ENCODE measurements around the gene RFNG. TPM values are rescaled to one million over a fixed set of nuclear protein-coding genes. Genes with fewer than 3 reads are reported as not detected.
A peak's percentile ranks its signal among the peaks of the same experiment; 100 is the strongest.

RFNG gene
- total and polyA plus RNA-seq, 2 of the 13 experiments (the other 11 are each of a cell fraction or from before 2014, with no cell fraction given) = 61.4 to 64.0 TPM

DNA sequence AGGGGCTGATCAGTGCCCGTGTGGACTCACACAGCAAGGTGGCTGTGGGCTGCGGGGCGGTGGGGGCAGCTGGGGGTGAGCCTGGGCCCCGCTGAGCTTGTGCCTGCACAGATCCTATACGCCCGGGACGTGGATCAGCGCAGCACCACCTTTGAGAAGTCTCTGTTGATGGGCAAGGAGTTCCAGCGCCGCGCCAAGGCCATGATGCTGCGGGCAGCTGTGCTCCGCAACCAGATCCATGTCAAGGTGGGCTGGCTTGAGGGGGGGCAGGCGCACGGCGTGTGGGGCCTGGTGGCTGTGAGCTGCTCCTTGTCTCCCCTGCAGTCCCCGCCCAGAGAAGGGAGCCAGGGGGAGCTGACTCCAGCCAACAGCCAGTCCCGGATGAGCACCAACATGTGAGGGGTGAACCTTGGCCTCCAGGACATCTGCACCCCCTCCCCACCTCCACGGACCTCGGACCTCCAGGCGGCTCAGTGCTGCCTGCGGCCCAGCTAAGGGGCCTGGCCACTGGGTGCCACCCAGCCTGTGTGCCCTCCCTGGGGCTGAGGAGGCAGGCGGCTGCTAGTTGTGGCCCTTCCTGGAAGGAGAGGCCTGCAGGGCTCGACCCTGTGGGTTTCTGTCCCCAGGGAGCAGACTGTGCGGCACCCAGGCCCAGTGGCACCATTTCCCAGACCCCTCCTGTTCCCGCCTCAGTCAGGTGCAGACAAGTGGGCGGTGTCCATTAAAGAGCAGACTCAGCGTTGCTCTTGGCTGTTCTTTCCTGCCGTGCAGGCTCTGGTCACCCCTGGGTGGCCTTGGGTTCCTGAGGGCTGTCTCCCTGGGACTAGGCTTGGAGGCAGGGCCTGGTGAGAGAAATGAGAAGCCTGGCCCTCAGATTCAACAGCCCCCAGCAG lies 5.4 kb upstream of the RFNG start (continued):
- TF ChIP-seq HOXA3 (CRISPR knock-in tag; IDR thresholded peaks at IDR 0.05) (peak; percentile 83), CBX1 (IDR thresholded peaks at IDR 0.05; ENCODE audit: low read depth) (no peak), SMYD3 (CRISPR knock-in tag; IDR thresholded peaks at IDR 0.05) (no peak), ZNF782 (CRISPR knock-in tag; IDR thresholded peaks at IDR 0.05; ENCODE audit: borderline replicate concordance) (peak; percentile 20; the same call in 1 of the 2 replicates), SKI (IDR thresholded peaks at IDR 0.05; ENCODE audit: partially characterized antibody) (peak; percentile 6), NFYC (CRISPR knock-in tag; IDR thresholded peaks at IDR 0.05) (peak; percentile 44; the same call in 1 of the 2 replicates), ZNF253 (CRISPR knock-in tag; IDR thresholded peaks at IDR 0.05; ENCODE audit: borderline replicate concordance) (no peak), CREB1 (IDR thresholded peaks at IDR 0.05) (no peak), CREB1 (CRISPR knock-in tag; IDR thresholded peaks at IDR 0.05) (no peak)
- TF ChIP-seq, protein P1, sequence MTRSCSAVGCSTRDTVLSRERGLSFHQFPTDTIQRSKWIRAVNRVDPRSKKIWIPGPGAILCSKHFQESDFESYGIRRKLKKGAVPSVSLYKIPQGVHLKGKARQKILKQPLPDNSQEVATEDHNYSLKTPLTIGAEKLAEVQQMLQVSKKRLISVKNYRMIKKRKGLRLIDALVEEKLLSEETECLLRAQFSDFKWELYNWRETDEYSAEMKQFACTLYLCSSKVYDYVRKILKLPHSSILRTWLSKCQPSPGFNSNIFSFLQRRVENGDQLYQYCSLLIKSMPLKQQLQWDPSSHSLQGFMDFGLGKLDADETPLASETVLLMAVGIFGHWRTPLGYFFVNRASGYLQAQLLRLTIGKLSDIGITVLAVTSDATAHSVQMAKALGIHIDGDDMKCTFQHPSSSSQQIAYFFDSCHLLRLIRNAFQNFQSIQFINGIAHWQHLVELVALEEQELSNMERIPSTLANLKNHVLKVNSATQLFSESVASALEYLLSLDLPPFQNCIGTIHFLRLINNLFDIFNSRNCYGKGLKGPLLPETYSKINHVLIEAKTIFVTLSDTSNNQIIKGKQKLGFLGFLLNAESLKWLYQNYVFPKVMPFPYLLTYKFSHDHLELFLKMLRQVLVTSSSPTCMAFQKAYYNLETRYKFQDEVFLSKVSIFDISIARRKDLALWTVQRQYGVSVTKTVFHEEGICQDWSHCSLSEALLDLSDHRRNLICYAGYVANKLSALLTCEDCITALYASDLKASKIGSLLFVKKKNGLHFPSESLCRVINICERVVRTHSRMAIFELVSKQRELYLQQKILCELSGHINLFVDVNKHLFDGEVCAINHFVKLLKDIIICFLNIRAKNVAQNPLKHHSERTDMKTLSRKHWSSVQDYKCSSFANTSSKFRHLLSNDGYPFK (CRISPR knock-in tag; IDR thresholded peaks at IDR 0.05; ENCODE audit: borderline replicate concordance) = peak; percentile 59; the same call in 1 of the 2 replicates
- TF ChIP-seq, protein P2, sequence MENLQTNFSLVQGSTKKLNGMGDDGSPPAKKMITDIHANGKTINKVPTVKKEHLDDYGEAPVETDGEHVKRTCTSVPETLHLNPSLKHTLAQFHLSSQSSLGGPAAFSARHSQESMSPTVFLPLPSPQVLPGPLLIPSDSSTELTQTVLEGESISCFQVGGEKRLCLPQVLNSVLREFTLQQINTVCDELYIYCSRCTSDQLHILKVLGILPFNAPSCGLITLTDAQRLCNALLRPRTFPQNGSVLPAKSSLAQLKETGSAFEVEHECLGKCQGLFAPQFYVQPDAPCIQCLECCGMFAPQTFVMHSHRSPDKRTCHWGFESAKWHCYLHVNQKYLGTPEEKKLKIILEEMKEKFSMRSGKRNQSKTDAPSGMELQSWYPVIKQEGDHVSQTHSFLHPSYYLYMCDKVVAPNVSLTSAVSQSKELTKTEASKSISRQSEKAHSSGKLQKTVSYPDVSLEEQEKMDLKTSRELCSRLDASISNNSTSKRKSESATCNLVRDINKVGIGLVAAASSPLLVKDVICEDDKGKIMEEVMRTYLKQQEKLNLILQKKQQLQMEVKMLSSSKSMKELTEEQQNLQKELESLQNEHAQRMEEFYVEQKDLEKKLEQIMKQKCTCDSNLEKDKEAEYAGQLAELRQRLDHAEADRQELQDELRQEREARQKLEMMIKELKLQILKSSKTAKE (CRISPR knock-in tag; IDR thresholded peaks at IDR 0.05; ENCODE audit: borderline replicate concordance) = no peak; the same call in 1 of the 2 replicates
- TF ChIP-seq, protein P3, sequence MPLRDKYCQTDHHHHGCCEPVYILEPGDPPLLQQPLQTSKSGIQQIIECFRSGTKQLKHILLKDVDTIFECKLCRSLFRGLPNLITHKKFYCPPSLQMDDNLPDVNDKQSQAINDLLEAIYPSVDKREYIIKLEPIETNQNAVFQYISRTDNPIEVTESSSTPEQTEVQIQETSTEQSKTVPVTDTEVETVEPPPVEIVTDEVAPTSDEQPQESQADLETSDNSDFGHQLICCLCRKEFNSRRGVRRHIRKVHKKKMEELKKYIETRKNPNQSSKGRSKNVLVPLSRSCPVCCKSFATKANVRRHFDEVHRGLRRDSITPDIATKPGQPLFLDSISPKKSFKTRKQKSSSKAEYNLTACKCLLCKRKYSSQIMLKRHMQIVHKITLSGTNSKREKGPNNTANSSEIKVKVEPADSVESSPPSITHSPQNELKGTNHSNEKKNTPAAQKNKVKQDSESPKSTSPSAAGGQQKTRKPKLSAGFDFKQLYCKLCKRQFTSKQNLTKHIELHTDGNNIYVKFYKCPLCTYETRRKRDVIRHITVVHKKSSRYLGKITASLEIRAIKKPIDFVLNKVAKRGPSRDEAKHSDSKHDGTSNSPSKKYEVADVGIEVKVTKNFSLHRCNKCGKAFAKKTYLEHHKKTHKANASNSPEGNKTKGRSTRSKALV (CRISPR knock-in tag; IDR thresholded peaks at IDR 0.05) = no peak
- TF ChIP-seq, protein P4, sequence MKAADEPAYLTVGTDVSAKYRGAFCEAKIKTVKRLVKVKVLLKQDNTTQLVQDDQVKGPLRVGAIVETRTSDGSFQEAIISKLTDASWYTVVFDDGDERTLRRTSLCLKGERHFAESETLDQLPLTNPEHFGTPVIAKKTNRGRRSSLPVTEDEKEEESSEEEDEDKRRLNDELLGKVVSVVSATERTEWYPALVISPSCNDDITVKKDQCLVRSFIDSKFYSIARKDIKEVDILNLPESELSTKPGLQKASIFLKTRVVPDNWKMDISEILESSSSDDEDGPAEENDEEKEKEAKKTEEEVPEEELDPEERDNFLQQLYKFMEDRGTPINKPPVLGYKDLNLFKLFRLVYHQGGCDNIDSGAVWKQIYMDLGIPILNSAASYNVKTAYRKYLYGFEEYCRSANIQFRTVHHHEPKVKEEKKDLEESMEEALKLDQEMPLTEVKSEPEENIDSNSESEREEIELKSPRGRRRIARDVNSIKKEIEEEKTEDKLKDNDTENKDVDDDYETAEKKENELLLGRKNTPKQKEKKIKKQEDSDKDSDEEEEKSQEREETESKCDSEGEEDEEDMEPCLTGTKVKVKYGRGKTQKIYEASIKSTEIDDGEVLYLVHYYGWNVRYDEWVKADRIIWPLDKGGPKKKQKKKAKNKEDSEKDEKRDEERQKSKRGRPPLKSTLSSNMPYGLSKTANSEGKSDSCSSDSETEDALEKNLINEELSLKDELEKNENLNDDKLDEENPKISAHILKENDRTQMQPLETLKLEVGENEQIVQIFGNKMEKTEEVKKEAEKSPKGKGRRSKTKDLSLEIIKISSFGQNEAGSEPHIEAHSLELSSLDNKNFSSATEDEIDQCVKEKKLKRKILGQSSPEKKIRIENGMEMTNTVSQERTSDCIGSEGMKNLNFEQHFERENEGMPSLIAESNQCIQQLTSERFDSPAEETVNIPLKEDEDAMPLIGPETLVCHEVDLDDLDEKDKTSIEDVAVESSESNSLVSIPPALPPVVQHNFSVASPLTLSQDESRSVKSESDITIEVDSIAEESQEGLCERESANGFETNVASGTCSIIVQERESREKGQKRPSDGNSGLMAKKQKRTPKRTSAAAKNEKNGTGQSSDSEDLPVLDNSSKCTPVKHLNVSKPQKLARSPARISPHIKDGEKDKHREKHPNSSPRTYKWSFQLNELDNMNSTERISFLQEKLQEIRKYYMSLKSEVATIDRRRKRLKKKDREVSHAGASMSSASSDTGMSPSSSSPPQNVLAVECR (CRISPR knock-in tag; IDR thresholded peaks at IDR 0.05; ENCODE audit: borderline replicate concordance) = peak; percentile 91
- TF ChIP-seq, protein P5, sequence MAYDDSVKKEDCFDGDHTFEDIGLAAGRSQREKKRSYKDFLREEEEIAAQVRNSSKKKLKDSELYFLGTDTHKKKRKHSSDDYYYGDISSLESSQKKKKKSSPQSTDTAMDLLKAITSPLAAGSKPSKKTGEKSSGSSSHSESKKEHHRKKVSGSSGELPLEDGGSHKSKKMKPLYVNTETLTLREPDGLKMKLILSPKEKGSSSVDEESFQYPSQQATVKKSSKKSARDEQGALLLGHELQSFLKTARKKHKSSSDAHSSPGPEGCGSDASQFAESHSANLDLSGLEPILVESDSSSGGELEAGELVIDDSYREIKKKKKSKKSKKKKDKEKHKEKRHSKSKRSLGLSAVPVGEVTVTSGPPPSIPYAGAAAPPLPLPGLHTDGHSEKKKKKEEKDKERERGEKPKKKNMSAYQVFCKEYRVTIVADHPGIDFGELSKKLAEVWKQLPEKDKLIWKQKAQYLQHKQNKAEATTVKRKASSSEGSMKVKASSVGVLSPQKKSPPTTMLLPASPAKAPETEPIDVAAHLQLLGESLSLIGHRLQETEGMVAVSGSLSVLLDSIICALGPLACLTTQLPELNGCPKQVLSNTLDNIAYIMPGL (CRISPR knock-in tag; IDR thresholded peaks at IDR 0.05; ENCODE audit: borderline replicate concordance in 1 of 2, low read depth in 1 of 2) = peak; percentile 55 to 62; a peak in 3 of 4 replicates
